ENCODE measurements around the gene STAT5B.
A peak's percentile ranks its signal among the peaks of the same experiment; 100 is the strongest.
"Not testable (repeated sequence)": the region's sequence is repeated elsewhere in the genome, so short reads cannot be mapped to it uniquely, and the experiment has no call there.

STAT5B gene

GRCh38 chr17:42270596-42270995 lies 5.6 kb downstream of the STAT5B start:
- DNase-seq (ENCODE audit: low read depth in 4 of 4, low spot score in 1 of 4) = no peak

GRCh38 chr17:42270170-42270535 lies 6.0 kb downstream of the STAT5B start:
- no peak for DNase-seq (ENCODE audit: low read depth in 4 of 4, low spot score in 1 of 4)

GRCh38 chr17:42268236-42268635 lies 8.0 kb downstream of the STAT5B start:
- DNase-seq (ENCODE audit: low read depth in 4 of 4, low spot score in 1 of 4) = no peak

GRCh38 chr17:42266918-42267766 lies 9.0 kb downstream of the STAT5B start:
- no peak for DNase-seq (ENCODE audit: low read depth in 4 of 4, low spot score in 1 of 4)

GRCh38 chr17:42266462-42266861 lies 9.7 kb downstream of the STAT5B start:
- DNase-seq (ENCODE audit: low read depth in 4 of 4, low spot score in 1 of 4) = no peak

- not testable (repeated sequence) for DNase-seq (ENCODE audit: low read depth in 4 of 4, low spot score in 1 of 4)
These were observed 11.8 kb downstream of the STAT5B start for GRCh38 chr17:42264366-42264765.

- DNase-seq (ENCODE audit: low read depth in 4 of 4, low spot score in 1 of 4) = no peak
These were observed 15.9 kb downstream of the STAT5B start for GRCh38 chr17:42260318-42260717.

- no peak for DNase-seq (ENCODE audit: low read depth in 4 of 4, low spot score in 1 of 4)
These were observed 20.7 kb downstream of the STAT5B start for GRCh38 chr17:42255445-42255844.

GRCh38 chr17:42253578-42253977 lies 22.6 kb downstream of the STAT5B start:
- no peak for DNase-seq (ENCODE audit: low read depth in 4 of 4, low spot score in 1 of 4)

GRCh38 chr17:42252597-42253550 lies 23.3 kb downstream of the STAT5B start:
- no peak for DNase-seq (ENCODE audit: low read depth in 4 of 4, low spot score in 1 of 4)

GRCh38 chr17:42251115-42251514 lies 25.1 kb downstream of the STAT5B start:
- DNase-seq (ENCODE audit: low read depth in 4 of 4, low spot score in 1 of 4) = no peak

- DNase-seq (ENCODE audit: low read depth in 4 of 4, low spot score in 1 of 4) = no peak
These were observed 26.3 kb downstream of the STAT5B start for GRCh38 chr17:42249681-42250446.

- peak in 3 of 4 experiments; percentile 34 to 55 (median 52) for DNase-seq (ENCODE audit: low read depth in 4 of 4, low spot score in 1 of 4)
These were observed 27.6 kb downstream of the STAT5B start for GRCh38 chr17:42248351-42249179.

GRCh38 chr17:42247734-42248133 lies 28.5 kb downstream of the STAT5B start:
- DNase-seq (ENCODE audit: low read depth in 4 of 4, low spot score in 1 of 4) = no peak

- no peak for DNase-seq (ENCODE audit: low read depth in 4 of 4, low spot score in 1 of 4)
These were observed 29.7 kb downstream of the STAT5B start for GRCh38 chr17:42246515-42246914.

GRCh38 chr17:42245183-42245582 lies 31.0 kb downstream of the STAT5B start:
- DNase-seq (ENCODE audit: low read depth in 4 of 4, low spot score in 1 of 4) = not testable (repeated sequence)

- DNase-seq (ENCODE audit: low read depth in 4 of 4, low spot score in 1 of 4) = not testable (repeated sequence)
These were observed 32.1 kb downstream of the STAT5B start for GRCh38 chr17:42244116-42244515.

GRCh38 chr17:42243493-42243982 lies 32.7 kb downstream of the STAT5B start:
- no peak for DNase-seq (ENCODE audit: low read depth in 4 of 4, low spot score in 1 of 4)

- no peak for DNase-seq (ENCODE audit: low read depth in 4 of 4, low spot score in 1 of 4)
These were observed 34.3 kb downstream of the STAT5B start for GRCh38 chr17:42241871-42242270.

- DNase-seq (ENCODE audit: low read depth in 4 of 4, low spot score in 1 of 4) = not testable (repeated sequence)
These were observed 35.3 kb downstream of the STAT5B start for GRCh38 chr17:42240863-42241262.
